HepG2 (cell line): ENCODE results near the gene ZNF385B. TPM values are rescaled to one million over a fixed set of nuclear protein-coding genes. Genes with fewer than 3 reads are reported as not detected.
A peak's percentile ranks its signal among the peaks of the same experiment; 100 is the strongest.

Experiments
- ATF1 ChIP-seq: IDR thresholded peaks from 2 replicates; pipeline ENCODE4 v1.6.1; 2016; ENCODE audit warnings: mild to moderate bottlenecking, control low read depth
- CCDC6 ChIP-seq: sonication (generic); formaldehyde crosslinking; IDR thresholded peaks from 2 replicates; pipeline ENCODE4 v1.8.1; 2022; ENCODE audit warnings: mild to moderate bottlenecking, missing genetic modification reagents, moderate library complexity
- GPN1 ChIP-seq: sonication (generic); formaldehyde crosslinking; IDR thresholded peaks from 2 replicates; pipeline ENCODE4 v1.5.1; 2020; ENCODE audit warnings: missing genetic modification reagents, borderline replicate concordance
- KLF15 ChIP-seq: sonication (generic); formaldehyde crosslinking; IDR thresholded peaks from 2 replicates; pipeline ENCODE4 v1.8.1; 2023; ENCODE audit warnings: borderline replicate concordance, mild to moderate bottlenecking, inconsistent platforms, missing genetic modification reagents, mixed read lengths
- NCOA5 ChIP-seq: sonication (generic); formaldehyde crosslinking; IDR thresholded peaks from 2 replicates; pipeline ENCODE4 v1.4.0; 2020; ENCODE audit warnings: missing genetic modification reagents
- ONECUT2 ChIP-seq: sonication (generic); formaldehyde crosslinking; IDR thresholded peaks from 2 replicates; pipeline ENCODE4 v1.4.0; 2020; ENCODE audit warnings: missing genetic modification reagents
- SIX4 ChIP-seq: sonication (generic); formaldehyde crosslinking; IDR thresholded peaks from 2 replicates; pipeline ENCODE4 v1.4.0; 2020; ENCODE audit warnings: missing genetic modification reagents
- THYN1 ChIP-seq: sonication (generic); formaldehyde crosslinking; IDR thresholded peaks from 2 replicates; pipeline ENCODE4 v1.8.1; 2023; ENCODE audit warnings: low read depth, mild to moderate bottlenecking, moderate library complexity, missing genetic modification reagents, borderline replicate concordance
- ZBTB21 ChIP-seq: sonication (generic); formaldehyde crosslinking; IDR thresholded peaks from 2 replicates; pipeline ENCODE4 v1.4.0; 2020; ENCODE audit warnings: missing genetic modification reagents
- ZNF343 ChIP-seq: sonication (generic); formaldehyde crosslinking; IDR thresholded peaks from 2 replicates; pipeline ENCODE4 v1.4.0; 2020; ENCODE audit warnings: mild to moderate bottlenecking, missing genetic modification reagents
- ZNF567 ChIP-seq: sonication (generic); formaldehyde crosslinking; IDR thresholded peaks from 2 replicates; pipeline ENCODE4 v1.8.1; 2023; ENCODE audit warnings: mild to moderate bottlenecking, missing genetic modification reagents, borderline replicate concordance
- ZNF713 ChIP-seq: sonication (generic); formaldehyde crosslinking; IDR thresholded peaks from 2 replicates; pipeline ENCODE4 v1.4.0; 2020; ENCODE audit warnings: mild to moderate bottlenecking, missing genetic modification reagents
- ZSCAN29 ChIP-seq: sonication (generic); formaldehyde crosslinking; conservative IDR thresholded peaks from 2 replicates; pipeline ENCODE4 v1.4.0; 2020; ENCODE audit warnings: mild to moderate bottlenecking, missing genetic modification reagents
- polyA plus RNA-seq, 8 experiments: library from polyadenylated mRNA; depleted of rRNA in 3 of 8; stranded (reverse) in 7 of 8; unstranded in 1 of 8; fragments of >200 nt; fragmentation: Illumina TruSeq in 4 of 8; extraction: Trizol in 4 of 8; gene quantifications; 2 replicates each; pipeline versions ENCODE4 v1.2.1 to v1.2.3, GENCODE V29; 2011 to 2016; ENCODE audit warnings: low read depth in 4 of 8, missing spikeins in 1 of 8, mixed read lengths in 1 of 8; ENCODE audit not compliant: insufficient read depth in 1 of 8
- total RNA-seq, 5 experiments: library from RNA; depleted of rRNA; stranded (reverse); fragments of >200 nt; fragmentation: Illumina TruSeq; extraction: Trizol; gene quantifications; 2 replicates each; pipeline ENCODE4 v1.2.3, GENCODE V29; 2016; ENCODE audit warnings: low read depth in 1 of 5
- TF ChIP-seq, protein P1 (sequence below): sonication (generic); formaldehyde crosslinking; IDR thresholded peaks from 2 replicates; pipeline ENCODE4 v1.4.0; 2020; ENCODE audit warnings: missing genetic modification reagents, mild to moderate bottlenecking, borderline replicate concordance
- TF ChIP-seq, protein P2 (sequence below): sonication (generic); formaldehyde crosslinking; IDR thresholded peaks from 2 replicates; pipeline ENCODE4 v1.8.0; 2022; ENCODE audit warnings: mild to moderate bottlenecking, missing genetic modification reagents, borderline replicate concordance
- TF ChIP-seq, protein P3 (sequence below): IDR thresholded peaks from 2 replicates; pipeline ENCODE4 v1.6.1; 2016; ENCODE audit warnings: missing compliant biosample characterization, missing genetic modification reagents, borderline replicate concordance
- TF ChIP-seq, protein P4 (sequence below): sonication (generic); formaldehyde crosslinking; IDR thresholded peaks from 2 replicates; pipeline ENCODE4 v1.4.0; 2020; ENCODE audit warnings: missing genetic modification reagents
- TF ChIP-seq, protein P5 (sequence below): fragments of 450-650 bp; IDR thresholded peaks from 2 replicates; pipeline ENCODE4 v1.6.1; 2016
- TF ChIP-seq, protein P6 (sequence below): IDR thresholded peaks from 2 replicates; pipeline ENCODE4 v1.4.0; 2020; ENCODE audit warnings: mild to moderate bottlenecking, missing genetic modification reagents

Gene ZNF385B
- total and polyA plus RNA-seq, 2 of the 13 experiments (the other 11 are each of a cell fraction or from before 2014, with no cell fraction given) = 3.3 to 6.7 TPM

DNA sequence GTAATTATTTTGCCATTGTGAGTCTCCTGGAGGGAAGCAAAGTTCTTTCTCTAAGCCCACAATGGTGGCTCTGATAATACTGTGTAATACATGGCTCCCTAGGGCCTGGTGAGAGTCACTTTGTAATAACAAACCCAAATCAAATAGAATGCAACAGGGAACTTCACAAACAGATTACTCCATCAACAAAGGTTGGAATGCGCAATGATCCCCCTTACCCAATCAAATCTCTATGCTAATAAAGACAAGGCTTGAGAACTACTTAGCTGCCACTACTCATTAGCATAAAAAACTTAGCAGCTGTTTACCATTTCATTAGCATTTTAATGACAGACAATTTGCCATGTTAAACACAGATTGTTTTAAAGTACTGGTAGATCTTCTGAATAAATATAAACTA lies 311.2 kb downstream of the ZNF385B start (continued):
- TF ChIP-seq ZBTB21 (CRISPR knock-in tag) (no peak), ONECUT2 (CRISPR knock-in tag) (no peak), ZSCAN29 (CRISPR knock-in tag) (no peak), KLF15 (CRISPR knock-in tag) (no peak), ATF1 (0 out of 2 replicates have a peak, but pooled peaks have one; percentile 23), THYN1 (CRISPR knock-in tag) (0 out of 2 replicates have a peak, but pooled peaks have one; percentile 67), ZNF713 (CRISPR knock-in tag) (no peak), ZNF343 (no peak), GPN1 (CRISPR knock-in tag) (no peak), NCOA5 (CRISPR knock-in tag) (no peak), ZNF567 (CRISPR knock-in tag) (no peak), CCDC6 (no peak), SIX4 (CRISPR knock-in tag) (no peak)
- TF ChIP-seq, protein P1, sequence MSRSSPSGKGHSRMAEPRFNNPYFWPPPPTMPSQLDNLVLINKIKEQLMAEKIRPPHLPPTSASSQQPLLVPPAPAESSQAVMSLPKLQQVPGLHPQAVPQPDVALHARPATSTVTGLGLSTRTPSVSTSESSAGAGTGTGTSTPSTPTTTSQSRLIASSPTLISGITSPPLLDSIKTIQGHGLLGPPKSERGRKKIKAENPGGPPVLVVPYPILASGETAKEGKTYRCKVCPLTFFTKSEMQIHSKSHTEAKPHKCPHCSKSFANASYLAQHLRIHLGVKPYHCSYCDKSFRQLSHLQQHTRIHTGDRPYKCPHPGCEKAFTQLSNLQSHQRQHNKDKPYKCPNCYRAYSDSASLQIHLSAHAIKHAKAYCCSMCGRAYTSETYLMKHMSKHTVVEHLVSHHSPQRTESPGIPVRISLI (CRISPR knock-in tag) = peak; percentile 36; the same call in 1 of the 2 replicates
- TF ChIP-seq, protein P2, sequence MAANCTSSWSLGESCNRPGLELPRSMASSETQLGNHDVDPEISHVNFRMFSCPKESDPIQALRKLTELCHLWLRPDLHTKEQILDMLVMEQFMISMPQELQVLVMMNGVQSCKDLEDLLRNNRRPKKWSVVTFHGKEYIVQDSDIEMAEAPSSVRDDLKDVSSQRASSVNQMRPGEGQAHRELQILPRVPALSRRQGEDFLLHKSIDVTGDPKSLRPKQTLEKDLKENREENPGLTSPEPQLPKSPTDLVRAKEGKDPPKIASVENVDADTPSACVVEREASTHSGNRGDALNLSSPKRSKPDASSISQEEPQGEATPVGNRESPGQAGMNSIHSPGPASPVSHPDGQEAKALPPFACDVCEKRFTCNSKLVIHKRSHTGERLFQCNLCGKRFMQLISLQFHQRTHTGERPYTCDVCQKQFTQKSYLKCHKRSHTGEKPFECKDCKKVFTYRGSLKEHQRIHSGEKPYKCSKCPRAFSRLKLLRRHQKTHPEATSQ = no peak
- TF ChIP-seq, protein P3, sequence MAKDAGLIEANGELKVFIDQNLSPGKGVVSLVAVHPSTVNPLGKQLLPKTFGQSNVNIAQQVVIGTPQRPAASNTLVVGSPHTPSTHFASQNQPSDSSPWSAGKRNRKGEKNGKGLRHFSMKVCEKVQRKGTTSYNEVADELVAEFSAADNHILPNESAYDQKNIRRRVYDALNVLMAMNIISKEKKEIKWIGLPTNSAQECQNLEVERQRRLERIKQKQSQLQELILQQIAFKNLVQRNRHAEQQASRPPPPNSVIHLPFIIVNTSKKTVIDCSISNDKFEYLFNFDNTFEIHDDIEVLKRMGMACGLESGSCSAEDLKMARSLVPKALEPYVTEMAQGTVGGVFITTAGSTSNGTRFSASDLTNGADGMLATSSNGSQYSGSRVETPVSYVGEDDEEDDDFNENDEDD (CRISPR knock-in tag) = no peak
- TF ChIP-seq, protein P4, sequence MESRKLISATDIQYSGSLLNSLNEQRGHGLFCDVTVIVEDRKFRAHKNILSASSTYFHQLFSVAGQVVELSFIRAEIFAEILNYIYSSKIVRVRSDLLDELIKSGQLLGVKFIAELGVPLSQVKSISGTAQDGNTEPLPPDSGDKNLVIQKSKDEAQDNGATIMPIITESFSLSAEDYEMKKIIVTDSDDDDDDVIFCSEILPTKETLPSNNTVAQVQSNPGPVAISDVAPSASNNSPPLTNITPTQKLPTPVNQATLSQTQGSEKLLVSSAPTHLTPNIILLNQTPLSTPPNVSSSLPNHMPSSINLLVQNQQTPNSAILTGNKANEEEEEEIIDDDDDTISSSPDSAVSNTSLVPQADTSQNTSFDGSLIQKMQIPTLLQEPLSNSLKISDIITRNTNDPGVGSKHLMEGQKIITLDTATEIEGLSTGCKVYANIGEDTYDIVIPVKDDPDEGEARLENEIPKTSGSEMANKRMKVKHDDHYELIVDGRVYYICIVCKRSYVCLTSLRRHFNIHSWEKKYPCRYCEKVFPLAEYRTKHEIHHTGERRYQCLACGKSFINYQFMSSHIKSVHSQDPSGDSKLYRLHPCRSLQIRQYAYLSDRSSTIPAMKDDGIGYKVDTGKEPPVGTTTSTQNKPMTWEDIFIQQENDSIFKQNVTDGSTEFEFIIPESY = no peak
- TF ChIP-seq, protein P5, sequence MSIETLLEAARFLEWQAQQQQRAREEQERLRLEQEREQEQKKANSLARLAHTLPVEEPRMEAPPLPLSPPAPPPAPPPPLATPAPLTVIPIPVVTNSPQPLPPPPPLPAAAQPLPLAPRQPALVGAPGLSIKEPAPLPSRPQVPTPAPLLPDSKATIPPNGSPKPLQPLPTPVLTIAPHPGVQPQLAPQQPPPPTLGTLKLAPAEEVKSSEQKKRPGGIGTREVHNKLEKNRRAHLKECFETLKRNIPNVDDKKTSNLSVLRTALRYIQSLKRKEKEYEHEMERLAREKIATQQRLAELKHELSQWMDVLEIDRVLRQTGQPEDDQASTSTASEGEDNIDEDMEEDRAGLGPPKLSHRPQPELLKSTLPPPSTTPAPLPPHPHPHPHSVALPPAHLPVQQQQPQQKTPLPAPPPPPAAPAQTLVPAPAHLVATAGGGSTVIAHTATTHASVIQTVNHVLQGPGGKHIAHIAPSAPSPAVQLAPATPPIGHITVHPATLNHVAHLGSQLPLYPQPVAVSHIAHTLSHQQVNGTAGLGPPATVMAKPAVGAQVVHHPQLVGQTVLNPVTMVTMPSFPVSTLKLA = no peak
- TF ChIP-seq, protein P6, sequence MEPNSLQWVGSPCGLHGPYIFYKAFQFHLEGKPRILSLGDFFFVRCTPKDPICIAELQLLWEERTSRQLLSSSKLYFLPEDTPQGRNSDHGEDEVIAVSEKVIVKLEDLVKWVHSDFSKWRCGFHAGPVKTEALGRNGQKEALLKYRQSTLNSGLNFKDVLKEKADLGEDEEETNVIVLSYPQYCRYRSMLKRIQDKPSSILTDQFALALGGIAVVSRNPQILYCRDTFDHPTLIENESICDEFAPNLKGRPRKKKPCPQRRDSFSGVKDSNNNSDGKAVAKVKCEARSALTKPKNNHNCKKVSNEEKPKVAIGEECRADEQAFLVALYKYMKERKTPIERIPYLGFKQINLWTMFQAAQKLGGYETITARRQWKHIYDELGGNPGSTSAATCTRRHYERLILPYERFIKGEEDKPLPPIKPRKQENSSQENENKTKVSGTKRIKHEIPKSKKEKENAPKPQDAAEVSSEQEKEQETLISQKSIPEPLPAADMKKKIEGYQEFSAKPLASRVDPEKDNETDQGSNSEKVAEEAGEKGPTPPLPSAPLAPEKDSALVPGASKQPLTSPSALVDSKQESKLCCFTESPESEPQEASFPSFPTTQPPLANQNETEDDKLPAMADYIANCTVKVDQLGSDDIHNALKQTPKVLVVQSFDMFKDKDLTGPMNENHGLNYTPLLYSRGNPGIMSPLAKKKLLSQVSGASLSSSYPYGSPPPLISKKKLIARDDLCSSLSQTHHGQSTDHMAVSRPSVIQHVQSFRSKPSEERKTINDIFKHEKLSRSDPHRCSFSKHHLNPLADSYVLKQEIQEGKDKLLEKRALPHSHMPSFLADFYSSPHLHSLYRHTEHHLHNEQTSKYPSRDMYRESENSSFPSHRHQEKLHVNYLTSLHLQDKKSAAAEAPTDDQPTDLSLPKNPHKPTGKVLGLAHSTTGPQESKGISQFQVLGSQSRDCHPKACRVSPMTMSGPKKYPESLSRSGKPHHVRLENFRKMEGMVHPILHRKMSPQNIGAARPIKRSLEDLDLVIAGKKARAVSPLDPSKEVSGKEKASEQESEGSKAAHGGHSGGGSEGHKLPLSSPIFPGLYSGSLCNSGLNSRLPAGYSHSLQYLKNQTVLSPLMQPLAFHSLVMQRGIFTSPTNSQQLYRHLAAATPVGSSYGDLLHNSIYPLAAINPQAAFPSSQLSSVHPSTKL (CRISPR knock-in tag) = peak; percentile 47
